Suprapubic skin (tissue), 3 donors: ENCODE data around the gene AFM.

Source experiments
- POLR2A ChIP-seq, 2 donors: fragments of 450-650 bp; IDR thresholded peaks; one replicate each; pipeline ENCODE4 v1.6.1; 2017; ENCODE audit warnings: antibody characterized with exemption in 2 of 2, mild to moderate bottlenecking in 2 of 2, moderate library complexity in 2 of 2
- TF ChIP-seq, protein P1 (sequence below), 2 donors: fragments of 200-600 bp in 1 of 2; fragments of 450-650 bp in 1 of 2; sonication (generic) in 1 of 2; IDR thresholded peaks; one replicate each; pipeline ENCODE4 v1.5.1; 2016 to 2019; ENCODE audit warnings: antibody characterized with exemption in 2 of 2, mild to moderate bottlenecking in 1 of 2, moderate library complexity in 1 of 2

DNA sequence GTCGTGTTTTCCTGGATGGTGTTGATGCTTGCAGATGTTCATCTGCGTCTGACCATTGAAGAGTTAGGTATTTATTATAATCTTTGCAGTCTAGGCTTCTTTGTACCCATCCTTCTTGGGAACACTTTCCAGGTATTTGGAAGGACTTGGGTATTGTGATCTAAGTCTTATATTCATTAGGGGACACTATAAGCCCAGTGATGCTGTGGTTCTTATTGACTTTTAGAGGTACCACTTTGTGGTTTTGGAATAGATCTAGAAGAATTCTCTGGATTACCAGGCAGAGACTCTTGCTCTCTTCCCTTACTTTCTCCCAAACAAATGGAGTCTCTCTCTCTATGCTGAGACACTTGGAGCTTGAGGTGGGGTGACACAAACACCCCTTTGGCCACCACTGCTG, 41.6 kb downstream of the AFM start:
- TF ChIP-seq, protein P1, sequence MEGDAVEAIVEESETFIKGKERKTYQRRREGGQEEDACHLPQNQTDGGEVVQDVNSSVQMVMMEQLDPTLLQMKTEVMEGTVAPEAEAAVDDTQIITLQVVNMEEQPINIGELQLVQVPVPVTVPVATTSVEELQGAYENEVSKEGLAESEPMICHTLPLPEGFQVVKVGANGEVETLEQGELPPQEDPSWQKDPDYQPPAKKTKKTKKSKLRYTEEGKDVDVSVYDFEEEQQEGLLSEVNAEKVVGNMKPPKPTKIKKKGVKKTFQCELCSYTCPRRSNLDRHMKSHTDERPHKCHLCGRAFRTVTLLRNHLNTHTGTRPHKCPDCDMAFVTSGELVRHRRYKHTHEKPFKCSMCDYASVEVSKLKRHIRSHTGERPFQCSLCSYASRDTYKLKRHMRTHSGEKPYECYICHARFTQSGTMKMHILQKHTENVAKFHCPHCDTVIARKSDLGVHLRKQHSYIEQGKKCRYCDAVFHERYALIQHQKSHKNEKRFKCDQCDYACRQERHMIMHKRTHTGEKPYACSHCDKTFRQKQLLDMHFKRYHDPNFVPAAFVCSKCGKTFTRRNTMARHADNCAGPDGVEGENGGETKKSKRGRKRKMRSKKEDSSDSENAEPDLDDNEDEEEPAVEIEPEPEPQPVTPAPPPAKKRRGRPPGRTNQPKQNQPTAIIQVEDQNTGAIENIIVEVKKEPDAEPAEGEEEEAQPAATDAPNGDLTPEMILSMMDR (IDR thresholded peaks at IDR 0.05): no peak
- no peak for TF ChIP-seq POLR2A (IDR thresholded peaks at IDR 0.05)
